A673 (cell line): ENCODE measurements around the gene TMEM17.

Source experiments
- EZH2 ChIP-seq: fragments of 200-600 bp; sonication (generic); IDR thresholded peaks from 2 replicates; pipeline ENCODE4 v1.6.1; 2017; ENCODE audit warnings: borderline replicate concordance, low read depth, mild to moderate bottlenecking, mixed read lengths, antibody characterized with exemption, low read length; ENCODE audit not compliant: poor library complexity, severe bottlenecking
- TF ChIP-seq, protein P1 (sequence below): fragments of 300-800, 200-600 bp; sonication (generic); conservative IDR thresholded peaks from 2 replicates; pipeline ENCODE4 v1.5.1; 2017; ENCODE audit warnings: low read depth, mild to moderate bottlenecking, antibody characterized with exemption, low read length, moderate library complexity, mixed read lengths

DNA sequence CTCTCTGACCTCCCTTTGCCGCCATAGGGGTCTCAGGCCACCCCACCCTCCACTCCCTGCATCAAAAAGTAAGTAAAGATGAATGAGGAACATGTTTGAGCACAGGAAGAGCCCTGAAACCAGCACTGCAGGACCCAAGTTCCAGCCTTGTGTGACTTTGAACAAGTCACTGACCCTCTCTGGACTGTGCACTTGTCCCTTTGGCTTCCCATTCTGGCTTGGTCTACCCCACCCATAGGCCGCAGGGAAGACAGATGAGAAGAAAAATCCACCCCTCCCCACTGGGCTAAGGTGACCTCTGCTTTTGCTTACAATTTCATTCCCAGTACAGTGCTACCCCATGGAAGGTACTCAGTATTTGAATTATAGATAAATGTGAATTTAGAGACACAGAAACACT, 43.8 kb downstream of the TMEM17 start:
- TF ChIP-seq, protein P1, sequence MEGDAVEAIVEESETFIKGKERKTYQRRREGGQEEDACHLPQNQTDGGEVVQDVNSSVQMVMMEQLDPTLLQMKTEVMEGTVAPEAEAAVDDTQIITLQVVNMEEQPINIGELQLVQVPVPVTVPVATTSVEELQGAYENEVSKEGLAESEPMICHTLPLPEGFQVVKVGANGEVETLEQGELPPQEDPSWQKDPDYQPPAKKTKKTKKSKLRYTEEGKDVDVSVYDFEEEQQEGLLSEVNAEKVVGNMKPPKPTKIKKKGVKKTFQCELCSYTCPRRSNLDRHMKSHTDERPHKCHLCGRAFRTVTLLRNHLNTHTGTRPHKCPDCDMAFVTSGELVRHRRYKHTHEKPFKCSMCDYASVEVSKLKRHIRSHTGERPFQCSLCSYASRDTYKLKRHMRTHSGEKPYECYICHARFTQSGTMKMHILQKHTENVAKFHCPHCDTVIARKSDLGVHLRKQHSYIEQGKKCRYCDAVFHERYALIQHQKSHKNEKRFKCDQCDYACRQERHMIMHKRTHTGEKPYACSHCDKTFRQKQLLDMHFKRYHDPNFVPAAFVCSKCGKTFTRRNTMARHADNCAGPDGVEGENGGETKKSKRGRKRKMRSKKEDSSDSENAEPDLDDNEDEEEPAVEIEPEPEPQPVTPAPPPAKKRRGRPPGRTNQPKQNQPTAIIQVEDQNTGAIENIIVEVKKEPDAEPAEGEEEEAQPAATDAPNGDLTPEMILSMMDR, result no peak
- TF ChIP-seq EZH2, result no peak
